HepG2 (cell line): ENCODE measurements around the gene ACOX3. TPM values are rescaled to one million over a fixed set of nuclear protein-coding genes. Genes with fewer than 3 reads are reported as not detected.

Experiments
- EZH2 ChIP-seq: conservative IDR thresholded peaks from 2 replicates; pipeline ENCODE4 v1.6.1; 2012; ENCODE audit warnings: mild to moderate bottlenecking, low read depth, low read length, moderate library complexity
- IRX3 ChIP-seq: sonication (generic); formaldehyde crosslinking; IDR thresholded peaks from 2 replicates; pipeline ENCODE4 v1.8.1; 2023; ENCODE audit warnings: mild to moderate bottlenecking, low read depth, missing genetic modification reagents, borderline replicate concordance
- JUN ChIP-seq: sonication (generic); formaldehyde crosslinking; IDR thresholded peaks from 2 replicates; pipeline ENCODE4 v1.4.0; 2020; ENCODE audit warnings: mild to moderate bottlenecking, missing genetic modification reagents
- LBX2 ChIP-seq: sonication (generic); formaldehyde crosslinking; IDR thresholded peaks from 2 replicates; pipeline ENCODE4 v1.5.0; 2020; ENCODE audit warnings: missing genetic modification reagents, mild to moderate bottlenecking, borderline replicate concordance
- MIER3 ChIP-seq: IDR thresholded peaks from 2 replicates; pipeline ENCODE4 v1.6.1; 2016; ENCODE audit warnings: missing compliant biosample characterization, borderline replicate concordance
- NCOA1 ChIP-seq: sonication (generic); formaldehyde crosslinking; IDR thresholded peaks from 2 replicates; pipeline ENCODE4 v1.9.0; 2021; ENCODE audit warnings: missing genetic modification reagents
- PAX8 ChIP-seq: sonication (generic); formaldehyde crosslinking; IDR thresholded peaks from 2 replicates; pipeline ENCODE4 v1.8.0; 2022; ENCODE audit warnings: mild to moderate bottlenecking, missing genetic modification reagents, borderline replicate concordance
- RELA ChIP-seq: sonication (generic); formaldehyde crosslinking; IDR thresholded peaks from 2 replicates; pipeline ENCODE4 v1.4.0; 2020; ENCODE audit warnings: missing genetic modification reagents
- STAT5B ChIP-seq: sonication (generic); formaldehyde crosslinking; IDR thresholded peaks from 2 replicates; pipeline ENCODE4 v1.4.0; 2020; ENCODE audit warnings: missing genetic modification reagents
- SUZ12 ChIP-seq: fragments of 150-350 bp; IDR thresholded peaks from 2 replicates; pipeline ENCODE4 v1.6.1; 2014; ENCODE audit warnings: low read depth, low read length
- TEF ChIP-seq: sonication (generic); formaldehyde crosslinking; IDR thresholded peaks from 2 replicates; pipeline ENCODE4 v1.5.0; 2020; ENCODE audit warnings: missing genetic modification reagents
- TFAP4 ChIP-seq: sonication (generic); IDR thresholded peaks from 2 replicates; pipeline ENCODE4 v1.6.1; 2016; ENCODE audit warnings: low read depth, borderline replicate concordance
- ZHX2 ChIP-seq, 2 experiments: sonication (generic) in 1 of 2; formaldehyde crosslinking in 1 of 2; IDR thresholded peaks; 2 replicates each; pipeline versions ENCODE4 v1.6.1 to v1.9.0; 2014 to 2022; ENCODE audit warnings: antibody characterized with exemption in 1 of 2, borderline replicate concordance in 1 of 2, inconsistent platforms in 1 of 2, low read depth in 1 of 2, missing genetic modification reagents in 1 of 2
- ZNF333 ChIP-seq: sonication (generic); formaldehyde crosslinking; IDR thresholded peaks from 2 replicates; pipeline ENCODE4 v1.4.0; 2020; ENCODE audit warnings: mild to moderate bottlenecking, missing genetic modification reagents, borderline replicate concordance
- ZNF432 ChIP-seq: sonication (generic); formaldehyde crosslinking; IDR thresholded peaks from 2 replicates; pipeline ENCODE4 v1.5.0; 2020; ENCODE audit warnings: missing genetic modification reagents, mild to moderate bottlenecking, borderline replicate concordance
- ZNF446 ChIP-seq: sonication (generic); formaldehyde crosslinking; IDR thresholded peaks from 2 replicates; pipeline ENCODE4 v1.5.0; 2020; ENCODE audit warnings: mild to moderate bottlenecking, missing genetic modification reagents
- ZNF574 ChIP-seq: sonication (generic); formaldehyde crosslinking; IDR thresholded peaks from 2 replicates; pipeline ENCODE4 v1.4.0; 2020; ENCODE audit warnings: missing genetic modification reagents
- polyA plus RNA-seq, 8 experiments: library from polyadenylated mRNA; depleted of rRNA in 3 of 8; stranded (reverse) in 7 of 8; unstranded in 1 of 8; fragments of >200 nt; fragmentation: Illumina TruSeq in 4 of 8; extraction: Trizol in 4 of 8; gene quantifications; 2 replicates each; pipeline versions ENCODE4 v1.2.1 to v1.2.3, GENCODE V29; 2011 to 2016; ENCODE audit warnings: low read depth in 4 of 8, missing spikeins in 1 of 8, mixed read lengths in 1 of 8; ENCODE audit not compliant: insufficient read depth in 1 of 8
- total RNA-seq, 5 experiments: library from RNA; depleted of rRNA; stranded (reverse); fragments of >200 nt; fragmentation: Illumina TruSeq; extraction: Trizol; gene quantifications; 2 replicates each; pipeline ENCODE4 v1.2.3, GENCODE V29; 2016; ENCODE audit warnings: low read depth in 1 of 5

ACOX3 gene
- total and polyA plus RNA-seq, 2 of the 13 experiments (the other 11 are each of a cell fraction or from before 2014, with no cell fraction given), result 4.2 to 17.8 TPM

- TF ChIP-seq TEF, result no peak; the same call in 1 of the 2 replicates
- no peak; the same call in 1 of the 2 replicates for TF ChIP-seq PAX8 (CRISPR knock-in tag)
- no peak for TF ChIP-seq ZNF432
- peak; percentile 94 for TF ChIP-seq ZHX2 (IDR thresholded peaks at IDR 0.05; ENCODE audit: low read depth)
- TF ChIP-seq ZHX2 (CRISPR knock-in tag; IDR thresholded peaks at IDR 0.05; ENCODE audit: borderline replicate concordance), result no peak
- peak; percentile 71; the same call in 1 of the 2 replicates for TF ChIP-seq TFAP4
- peak; percentile 90 for TF ChIP-seq ZNF574 (CRISPR knock-in tag)
- no peak for TF ChIP-seq STAT5B (CRISPR knock-in tag)
- no peak; the same call in 1 of the 2 replicates for TF ChIP-seq NCOA1
- no peak for TF ChIP-seq EZH2
- no peak for TF ChIP-seq ZNF446 (CRISPR knock-in tag)
- TF ChIP-seq MIER3 (CRISPR knock-in tag), result 0 out of 2 replicates have a peak, but pooled peaks have one; percentile 36
- no peak for TF ChIP-seq SUZ12
- no peak for TF ChIP-seq IRX3 (CRISPR knock-in tag)
- TF ChIP-seq RELA, result no peak
- peak; percentile 77; the same call in 1 of the 2 replicates for TF ChIP-seq ZNF333
- no peak for TF ChIP-seq LBX2
- peak; percentile 77; the same call in 1 of the 2 replicates for TF ChIP-seq JUN (CRISPR knock-in tag)
Measured at GRCh38 chr4:8440492-8441311, at the start of gene ACOX3, which contains the start of gene TRMT44 (continued).
